Activated CD4-positive, alpha-beta T cell treated with anti-CD3 and anti-CD28 coated beads, Interleukin-2, amount 50 U/mL, for 4 hours (primary cell): ENCODE results near the gene CHMP4B.

Experiments
- DNase-seq, 2 experiments: peaks; one replicate each; pipeline ENCODE4 v3.0.0-alpha.2; 2020

Gene CHMP4B

GRCh38 chr20:33841436-33841799, 30.3 kb downstream of the CHMP4B start:
- no peak for DNase-seq

GRCh38 chr20:33842346-33842745, 31.2 kb downstream of the CHMP4B start:
- DNase-seq, result no peak

GRCh38 chr20:33843050-33843449, 31.9 kb downstream of the CHMP4B start:
- no peak for DNase-seq

- DNase-seq, result no peak
Observed at GRCh38 chr20:33843854-33844253, 32.7 kb downstream of the CHMP4B start.

- no peak for DNase-seq
Observed at GRCh38 chr20:33846291-33846935, 35.3 kb downstream of the CHMP4B start.

- DNase-seq, result no peak
Observed at GRCh38 chr20:33847006-33847405, 35.9 kb downstream of the CHMP4B start.

- no peak for DNase-seq
Observed at GRCh38 chr20:33848391-33848790, 37.2 kb downstream of the CHMP4B start.

- no peak for DNase-seq
Observed at GRCh38 chr20:33850159-33850558, 39.0 kb downstream of the CHMP4B start.

GRCh38 chr20:33851842-33852466, 40.8 kb downstream of the CHMP4B start:
- no peak for DNase-seq

GRCh38 chr20:33852626-33853506, 41.7 kb downstream of the CHMP4B start:
- no peak for DNase-seq

- DNase-seq, result no peak
Observed at GRCh38 chr20:33853507-33853813, 42.3 kb downstream of the CHMP4B start.

GRCh38 chr20:33857722-33858563, 46.8 kb downstream of the CHMP4B start:
- no peak for DNase-seq

- no peak for DNase-seq
Observed at GRCh38 chr20:33858666-33859065, 47.5 kb downstream of the CHMP4B start.

GRCh38 chr20:33859157-33859695, 48.1 kb downstream of the CHMP4B start:
- no peak for DNase-seq

- DNase-seq, result no peak
Observed at GRCh38 chr20:33859751-33860150, 48.6 kb downstream of the CHMP4B start.

GRCh38 chr20:33861458-33861857, 50.3 kb downstream of the CHMP4B start:
- DNase-seq, result no peak

GRCh38 chr20:33862709-33863403, 51.7 kb downstream of the CHMP4B start:
- DNase-seq, result peak; percentile 18 to 24

- no peak for DNase-seq
Observed at GRCh38 chr20:33863440-33864323, 52.5 kb downstream of the CHMP4B start.

- no peak for DNase-seq
Observed at GRCh38 chr20:33864324-33864963, 53.3 kb downstream of the CHMP4B start.

- no peak for DNase-seq
Observed at GRCh38 chr20:33865761-33866370, 54.7 kb downstream of the CHMP4B start.
